ENCODE data around the gene STARD8. TPM values are rescaled to one million over a fixed set of nuclear protein-coding genes. Genes with fewer than 3 reads are reported as not detected.

The STARD8 gene
- total RNA-seq, 4 donors from 2014 or later: 0.60 to 11.6 (median 3.2) TPM

DNA sequence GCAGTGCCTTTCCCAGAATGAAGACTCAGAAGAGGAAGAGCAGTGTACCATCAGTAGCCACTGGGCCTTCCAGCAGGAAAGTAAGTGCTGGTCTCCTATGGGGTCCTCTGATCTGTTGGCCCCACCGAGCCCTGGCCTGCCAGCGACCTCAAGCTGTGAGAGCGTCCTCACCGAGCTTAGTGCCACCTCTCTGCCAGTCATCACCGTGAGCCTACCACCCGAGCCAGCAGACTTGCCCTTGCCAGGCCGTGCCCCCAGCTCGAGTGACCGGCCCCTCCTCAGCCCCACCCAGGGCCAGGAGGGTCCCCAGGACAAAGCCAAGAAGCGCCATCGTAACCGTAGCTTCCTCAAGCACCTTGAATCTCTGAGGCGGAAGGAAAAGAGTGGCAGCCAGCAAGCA, 69.7 kb downstream of the STARD8 start:
- H3K4me1 ChIP-seq: no peaks in the 10 kb centered on the region
- no peaks in the 10 kb centered on the region for H3K36me3 ChIP-seq
- WGBS, 2 donors (ENCODE audit: low coverage in 1 of 2): 82% methylated on average over 13 of the region's 13 CpGs; no CpG with 5 or more reads in 1 of the 2 donors
- in situ Hi-C loops (cut with MboI; ENCODE audit: low pct_ligation_motif_present in 1 of 4, low pct_unique_long_range_greater_than_20kb in 1 of 4, low sequenced_read_pairs in 3 of 4): loop anchor here in 3 of 4 donors (25.0 kb wide), 1 partner anchor 205 kb away; no protein-coding TSS in a partner anchor
- no peaks in the 10 kb centered on the region for H3K9me3 ChIP-seq
- H3K4me3 ChIP-seq: no peak overlapping the region
- no peak for TF ChIP-seq POLR2AphosphoS5 (IDR thresholded peaks at IDR 0.05)
- TF ChIP-seq EP300 (IDR thresholded peaks at IDR 0.05; ENCODE audit: low read depth): no peak
- no peak for TF ChIP-seq CTCF (IDR thresholded peaks at IDR 0.05)
- TF ChIP-seq POLR2A (IDR thresholded peaks at IDR 0.05): no peak
- intact Hi-C loops (cut with DNase I; ENCODE audit: low total_unique reads): no loop called here
- no peak for DNase-seq
- no peaks in the 10 kb centered on the region for H3K27me3 ChIP-seq
- H3K27ac ChIP-seq: no peak overlapping the region

DNA sequence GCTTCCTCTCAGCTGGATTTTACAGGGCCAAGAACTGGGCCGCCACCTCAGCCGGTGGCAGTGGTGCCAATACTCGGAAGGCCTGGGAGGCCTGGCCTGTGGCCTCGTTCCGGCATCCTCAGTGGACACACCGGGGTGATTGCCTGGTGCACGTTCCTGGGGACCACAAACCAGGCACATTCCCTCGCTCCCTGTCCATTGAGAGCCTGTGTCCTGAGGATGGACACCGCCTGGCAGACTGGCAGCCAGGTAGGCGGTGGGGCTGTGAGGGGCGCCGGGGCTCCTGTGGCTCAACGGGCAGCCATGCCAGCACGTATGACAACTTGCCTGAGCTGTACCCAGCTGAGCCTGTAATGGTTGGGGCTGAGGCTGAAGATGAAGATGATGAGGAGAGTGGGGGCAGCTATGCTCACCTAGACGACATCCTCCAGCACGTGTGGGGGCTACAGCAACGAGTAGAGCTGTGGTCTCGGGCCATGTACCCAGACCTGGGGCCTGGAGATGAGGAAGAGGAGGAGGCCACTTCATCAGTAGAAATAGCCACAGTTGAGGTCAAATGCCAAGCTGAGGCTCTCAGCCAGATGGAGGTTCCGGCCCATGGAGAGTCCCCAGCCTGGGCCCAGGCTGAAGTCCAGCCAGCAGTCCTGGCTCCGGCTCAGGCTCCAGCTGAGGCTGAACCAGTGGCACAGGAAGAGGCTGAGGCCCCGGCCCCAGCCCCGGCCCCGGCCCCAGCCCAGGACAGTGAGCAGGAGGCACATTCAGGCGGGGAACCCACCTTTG, 70.4 kb downstream of the STARD8 start:
- intact Hi-C loops (cut with DNase I; ENCODE audit: low total_unique reads) (no loop called here), in situ Hi-C loops (cut with MboI; ENCODE audit: low pct_ligation_motif_present in 1 of 4, low pct_unique_long_range_greater_than_20kb in 1 of 4, low sequenced_read_pairs in 3 of 4) (loop anchor here in 3 of 4 donors (25.0 kb wide), 1 partner anchor 206 kb away; no protein-coding TSS in a partner anchor)
- Histone ChIP-seq H3K27ac (no peak overlapping the region), H3K27me3 (no peaks in the 10 kb centered on the region), H3K4me3 (no peak overlapping the region), H3K9me3 (no peaks in the 10 kb centered on the region), H3K36me3 (no peaks in the 10 kb centered on the region), H3K4me1 (no peaks in the 10 kb centered on the region)
- no peak for DNase-seq
- no peak for TF ChIP-seq EP300 (IDR thresholded peaks at IDR 0.05; ENCODE audit: low read depth)
- TF ChIP-seq POLR2AphosphoS5 (IDR thresholded peaks at IDR 0.05): no peak
- TF ChIP-seq CTCF (IDR thresholded peaks at IDR 0.05): no peak
- no peak for TF ChIP-seq POLR2A (IDR thresholded peaks at IDR 0.05)
- WGBS, 2 donors (ENCODE audit: low coverage in 1 of 2): 82% methylated on average over 24 of the region's 24 CpGs; no CpG with 5 or more reads in 1 of the 2 donors

DNA sequence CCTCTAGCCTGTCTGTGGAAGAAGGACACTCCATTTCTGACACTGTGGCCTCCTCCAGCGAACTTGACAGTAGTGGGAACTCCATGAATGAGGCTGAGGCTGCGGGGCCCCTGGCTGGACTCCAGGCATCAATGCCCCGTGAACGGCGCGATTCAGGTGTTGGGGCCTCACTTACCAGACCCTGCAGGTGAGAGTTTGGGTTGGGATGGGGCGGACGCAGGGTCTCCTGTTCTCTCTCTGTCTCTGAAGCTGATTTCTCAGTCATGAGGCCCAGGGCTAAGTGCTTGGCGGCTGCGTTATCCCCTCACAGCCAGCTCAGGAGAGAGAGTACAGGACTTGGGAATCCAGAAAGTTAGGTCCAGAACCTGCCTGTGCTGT, 71.0 kb downstream of the STARD8 start:
- intact Hi-C loops (cut with DNase I; ENCODE audit: low total_unique reads) (no loop called here), in situ Hi-C loops (cut with MboI; ENCODE audit: low pct_ligation_motif_present in 1 of 4, low pct_unique_long_range_greater_than_20kb in 1 of 4, low sequenced_read_pairs in 3 of 4) (loop anchor here in 3 of 4 donors (25.0 kb wide), 1 partner anchor 206 kb away; no protein-coding TSS in a partner anchor)
- WGBS, 2 donors (ENCODE audit: low coverage in 1 of 2): 90% methylated on average over 10 of the region's 10 CpGs; no CpG with 5 or more reads in 1 of the 2 donors
- Histone ChIP-seq H3K4me1 (no peaks in the 10 kb centered on the region), H3K27me3 (no peaks in the 10 kb centered on the region), H3K9me3 (no peaks in the 10 kb centered on the region), H3K27ac (no peak overlapping the region), H3K36me3 (no peaks in the 10 kb centered on the region), H3K4me3 (no peak overlapping the region)
- DNase-seq: no peak
- TF ChIP-seq CTCF (IDR thresholded peaks at IDR 0.05) (no peak), EP300 (IDR thresholded peaks at IDR 0.05; ENCODE audit: low read depth) (no peak), POLR2AphosphoS5 (IDR thresholded peaks at IDR 0.05) (no peak), POLR2A (IDR thresholded peaks at IDR 0.05) (no peak)

GRCh38 chrX:68719181-68719903, 71.9 kb downstream of the STARD8 start:
- 85% methylated on average over 14 of the region's 14 CpGs; no CpG with 5 or more reads in 1 of the 2 donors for WGBS, 2 donors (ENCODE audit: low coverage in 1 of 2)
- no peak overlapping the region for H3K27ac ChIP-seq
- no peak for DNase-seq
- TF ChIP-seq POLR2AphosphoS5 (IDR thresholded peaks at IDR 0.05): no peak
- TF ChIP-seq EP300 (IDR thresholded peaks at IDR 0.05; ENCODE audit: low read depth): no peak
- TF ChIP-seq POLR2A (IDR thresholded peaks at IDR 0.05): no peak
- no peak for TF ChIP-seq CTCF (IDR thresholded peaks at IDR 0.05)
- no peak overlapping the region for H3K4me3 ChIP-seq
- in situ Hi-C loops (cut with MboI; ENCODE audit: low pct_ligation_motif_present in 1 of 4, low pct_unique_long_range_greater_than_20kb in 1 of 4, low sequenced_read_pairs in 3 of 4) (loop anchor here in 3 of 4 donors (25.0 kb wide), 1 partner anchor 207 kb away; no protein-coding TSS in a partner anchor), intact Hi-C loops (cut with DNase I; ENCODE audit: low total_unique reads) (no loop called here)
- no peaks in the 10 kb centered on the region for H3K27me3 ChIP-seq
- no peaks in the 10 kb centered on the region for H3K9me3 ChIP-seq
- no peaks in the 10 kb centered on the region for H3K36me3 ChIP-seq
- H3K4me1 ChIP-seq: no peaks in the 10 kb centered on the region
